ENCODE results near the gene SHISA9. TPM values are rescaled to one million over a fixed set of nuclear protein-coding genes. Genes with fewer than 3 reads are reported as not detected.

The SHISA9 gene
- total RNA-seq, 2 donors from 2014 or later: 0.41 to 0.47 TPM

DNA sequence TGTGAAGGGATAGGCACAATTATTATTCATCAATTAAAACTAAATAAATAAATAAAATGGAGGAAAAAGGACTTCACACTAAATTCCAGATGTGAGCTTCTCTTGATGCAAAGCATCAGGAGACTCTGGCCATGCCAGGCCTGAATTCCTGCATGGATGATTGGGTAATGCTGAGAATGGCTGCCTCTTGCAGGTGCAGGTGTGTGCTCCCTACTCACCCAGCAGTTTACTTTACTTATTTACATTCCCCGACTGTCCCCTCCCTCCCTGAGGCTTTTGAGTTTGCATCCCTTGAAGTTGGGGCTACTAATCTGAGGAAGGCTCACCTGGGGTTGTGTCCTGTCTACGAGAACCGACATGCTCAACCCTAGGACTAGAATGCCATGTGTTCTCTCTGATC, 200.4 kb downstream of the SHISA9 start:
- no peak for DNase-seq (ENCODE audit: low spot score)
- TF ChIP-seq, protein P1, sequence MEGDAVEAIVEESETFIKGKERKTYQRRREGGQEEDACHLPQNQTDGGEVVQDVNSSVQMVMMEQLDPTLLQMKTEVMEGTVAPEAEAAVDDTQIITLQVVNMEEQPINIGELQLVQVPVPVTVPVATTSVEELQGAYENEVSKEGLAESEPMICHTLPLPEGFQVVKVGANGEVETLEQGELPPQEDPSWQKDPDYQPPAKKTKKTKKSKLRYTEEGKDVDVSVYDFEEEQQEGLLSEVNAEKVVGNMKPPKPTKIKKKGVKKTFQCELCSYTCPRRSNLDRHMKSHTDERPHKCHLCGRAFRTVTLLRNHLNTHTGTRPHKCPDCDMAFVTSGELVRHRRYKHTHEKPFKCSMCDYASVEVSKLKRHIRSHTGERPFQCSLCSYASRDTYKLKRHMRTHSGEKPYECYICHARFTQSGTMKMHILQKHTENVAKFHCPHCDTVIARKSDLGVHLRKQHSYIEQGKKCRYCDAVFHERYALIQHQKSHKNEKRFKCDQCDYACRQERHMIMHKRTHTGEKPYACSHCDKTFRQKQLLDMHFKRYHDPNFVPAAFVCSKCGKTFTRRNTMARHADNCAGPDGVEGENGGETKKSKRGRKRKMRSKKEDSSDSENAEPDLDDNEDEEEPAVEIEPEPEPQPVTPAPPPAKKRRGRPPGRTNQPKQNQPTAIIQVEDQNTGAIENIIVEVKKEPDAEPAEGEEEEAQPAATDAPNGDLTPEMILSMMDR (IDR thresholded peaks at IDR 0.05): no peak

DNA sequence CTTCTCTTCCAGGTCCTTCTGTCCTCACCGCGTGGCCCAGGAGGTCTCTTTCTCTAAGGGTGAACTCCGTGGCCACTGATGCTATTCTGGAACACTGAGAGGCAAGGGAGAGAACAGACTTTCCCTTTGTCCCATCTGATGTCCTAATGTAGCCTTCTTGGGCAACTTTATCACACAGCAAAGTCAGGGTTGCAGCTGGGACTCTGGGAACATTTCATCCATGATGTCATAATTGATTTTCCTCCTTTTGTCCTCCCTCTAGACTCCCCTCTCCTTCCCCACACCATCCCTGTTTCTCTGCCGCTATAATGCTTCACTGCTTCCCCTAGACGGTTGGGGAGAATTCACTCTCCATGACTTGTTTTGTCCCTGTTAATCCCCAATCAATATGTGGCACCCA, 201.0 kb downstream of the SHISA9 start:
- Histone ChIP-seq H3K9me3 (peaks cover 3 to 7% of the 10 kb centered on the region in 2 donors), H3K27ac (no peak overlapping the region), H3K36me3 (no peaks in the 10 kb centered on the region), H3K27me3 (no peaks in the 10 kb centered on the region), H3K4me1 (no peaks in the 10 kb centered on the region), H3K4me3 (no peak overlapping the region)
- no peak for DNase-seq (ENCODE audit: low spot score)
- TF ChIP-seq, protein P1 (IDR thresholded peaks at IDR 0.05): no peak

More for the DNA sequence above, 200.4 kb downstream of the SHISA9 start:
- H3K27me3 ChIP-seq: no peaks in the 10 kb centered on the region
- no peaks in the 10 kb centered on the region for H3K4me1 ChIP-seq
- peaks cover 3 to 7% of the 10 kb centered on the region in 2 donors for H3K9me3 ChIP-seq
- H3K27ac ChIP-seq: no peak overlapping the region
- no peaks in the 10 kb centered on the region for H3K36me3 ChIP-seq
- H3K4me3 ChIP-seq: no peak overlapping the region

DNA sequence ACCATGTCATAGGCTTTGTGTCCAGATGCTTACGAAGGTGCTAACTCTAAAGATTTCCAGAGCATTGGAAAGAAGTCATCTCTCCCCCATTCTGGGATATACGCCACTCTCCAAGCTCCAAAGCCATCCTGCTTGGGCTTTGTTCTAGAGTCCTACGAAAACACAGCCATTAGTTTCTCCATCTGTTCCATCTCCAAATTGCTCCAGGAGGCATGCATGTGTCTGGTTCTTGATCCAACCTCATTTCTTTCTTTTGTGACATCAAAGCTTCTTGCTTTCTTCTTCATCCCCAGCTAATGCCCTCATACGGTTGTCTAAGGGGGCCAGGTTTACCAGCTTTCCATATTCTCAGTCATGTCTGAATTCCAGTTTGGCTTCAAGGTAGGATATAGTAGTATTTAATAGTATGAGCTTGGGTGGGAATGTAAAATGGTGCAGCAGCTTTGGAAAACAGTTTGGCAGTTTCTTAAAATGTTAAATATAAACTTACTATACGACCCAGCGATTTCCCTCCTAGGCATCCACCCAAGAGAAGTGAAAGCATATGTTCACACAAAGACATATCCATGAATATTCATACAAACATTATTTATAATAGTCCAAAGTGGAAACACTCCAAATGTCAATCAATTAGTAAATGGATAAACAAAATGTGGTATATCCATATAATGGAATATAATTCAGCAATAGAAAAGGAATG, 202.6 kb downstream of the SHISA9 start:
- H3K4me1 ChIP-seq: no peaks in the 10 kb centered on the region
- H3K27ac ChIP-seq: no peak overlapping the region
- TF ChIP-seq, protein P1 (IDR thresholded peaks at IDR 0.05): no peak
- no peaks in the 10 kb centered on the region for H3K36me3 ChIP-seq
- H3K9me3 ChIP-seq: peaks cover 3 to 7% of the 10 kb centered on the region in 2 donors
- H3K27me3 ChIP-seq: no peaks in the 10 kb centered on the region
- DNase-seq (ENCODE audit: low spot score): no peak
- H3K4me3 ChIP-seq: no peak overlapping the region

DNA sequence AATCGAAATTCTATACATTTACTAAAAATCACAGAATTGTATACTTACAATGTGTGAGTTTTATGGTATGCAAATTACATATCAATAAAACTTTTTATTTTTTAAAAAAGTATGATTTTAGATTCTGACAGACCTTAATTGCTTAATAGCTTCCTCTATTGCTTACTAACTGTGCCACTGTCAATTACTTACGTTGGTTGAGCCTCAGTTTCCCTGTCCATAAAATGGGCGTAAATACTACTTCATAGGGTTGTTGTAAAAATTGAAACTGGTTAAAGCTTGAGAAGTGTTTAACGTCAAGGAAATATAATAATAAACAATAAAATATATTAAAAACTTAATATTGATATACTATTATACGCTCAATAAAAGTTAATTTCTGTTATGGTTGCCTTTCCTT, 203.4 kb downstream of the SHISA9 start:
- Histone ChIP-seq H3K36me3 (no peaks in the 10 kb centered on the region), H3K27me3 (no peaks in the 10 kb centered on the region), H3K27ac (no peak overlapping the region), H3K4me1 (no peaks in the 10 kb centered on the region), H3K4me3 (no peak overlapping the region), H3K9me3 (peaks cover 3 to 7% of the 10 kb centered on the region in 2 donors)
- DNase-seq (ENCODE audit: low spot score): no peak
- TF ChIP-seq, protein P1 (IDR thresholded peaks at IDR 0.05): no peak

DNA sequence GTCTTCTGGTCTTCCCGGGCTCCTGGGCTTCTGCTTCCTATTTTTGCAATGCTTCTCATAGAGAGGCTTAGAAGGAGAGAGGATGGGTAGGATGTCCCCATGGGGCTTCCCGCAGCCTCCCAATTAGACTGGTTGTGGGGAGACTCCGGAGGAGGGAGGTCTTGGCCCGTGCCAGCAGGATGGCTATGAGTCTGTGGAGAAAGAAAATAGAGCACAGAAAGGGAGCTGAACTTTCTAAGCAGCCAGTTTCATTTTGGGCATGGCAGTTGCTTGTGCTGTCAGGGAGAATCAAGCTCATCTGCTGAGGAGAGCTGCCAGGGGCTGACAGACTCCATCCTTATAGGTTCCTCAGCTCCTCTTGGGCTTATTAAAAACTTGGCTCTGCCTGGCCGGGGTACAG, 204.0 kb downstream of the SHISA9 start:
- no peaks in the 10 kb centered on the region for H3K36me3 ChIP-seq
- TF ChIP-seq, protein P1 (IDR thresholded peaks at IDR 0.05): no peak
- H3K4me1 ChIP-seq: no peaks in the 10 kb centered on the region
- peaks cover 3 to 7% of the 10 kb centered on the region in 2 donors for H3K9me3 ChIP-seq
- no peak for DNase-seq (ENCODE audit: low spot score)
- H3K27ac ChIP-seq: no peak overlapping the region
- H3K27me3 ChIP-seq: no peaks in the 10 kb centered on the region
- H3K4me3 ChIP-seq: no peak overlapping the region

DNA sequence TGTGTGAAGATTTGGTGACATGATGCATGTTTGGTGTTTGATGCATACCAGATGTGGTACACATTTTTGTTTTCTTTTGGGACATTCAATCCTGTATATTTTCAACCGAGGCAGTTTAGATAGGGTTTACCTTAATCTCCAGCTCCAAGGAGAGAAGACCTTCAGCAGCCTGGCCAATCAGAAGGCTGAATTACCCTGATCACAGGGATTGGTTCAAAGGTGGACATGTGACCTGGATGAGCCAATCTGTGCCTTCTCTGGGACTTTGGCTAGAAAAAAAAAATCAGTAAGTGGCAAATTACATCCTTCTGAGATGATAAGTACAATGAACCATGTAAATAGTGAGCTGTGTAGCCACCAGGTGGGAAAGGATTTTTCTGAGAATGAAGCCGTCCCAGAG, 205.1 kb downstream of the SHISA9 start:
- TF ChIP-seq, protein P1 (IDR thresholded peaks at IDR 0.05): no peak
- no peaks in the 10 kb centered on the region for H3K36me3 ChIP-seq
- no peak overlapping the region for H3K4me3 ChIP-seq
- no peaks in the 10 kb centered on the region for H3K27me3 ChIP-seq
- no peak overlapping the region for H3K27ac ChIP-seq
- peaks cover 3 to 7% of the 10 kb centered on the region in 2 donors for H3K9me3 ChIP-seq
- no peaks in the 10 kb centered on the region for H3K4me1 ChIP-seq
- no peak for DNase-seq (ENCODE audit: low spot score)
